ENCODE data around the gene CDH13.

Gene CDH13

GRCh38 chr16:82694239-82694874 is 67.6 kb downstream of the CDH13 start:
- no peak for DNase-seq (ENCODE audit: low read depth in 3 of 3)

GRCh38 chr16:82695806-82696205 is 69.0 kb downstream of the CDH13 start:
- DNase-seq (ENCODE audit: low read depth in 3 of 3): no peak

DNA sequence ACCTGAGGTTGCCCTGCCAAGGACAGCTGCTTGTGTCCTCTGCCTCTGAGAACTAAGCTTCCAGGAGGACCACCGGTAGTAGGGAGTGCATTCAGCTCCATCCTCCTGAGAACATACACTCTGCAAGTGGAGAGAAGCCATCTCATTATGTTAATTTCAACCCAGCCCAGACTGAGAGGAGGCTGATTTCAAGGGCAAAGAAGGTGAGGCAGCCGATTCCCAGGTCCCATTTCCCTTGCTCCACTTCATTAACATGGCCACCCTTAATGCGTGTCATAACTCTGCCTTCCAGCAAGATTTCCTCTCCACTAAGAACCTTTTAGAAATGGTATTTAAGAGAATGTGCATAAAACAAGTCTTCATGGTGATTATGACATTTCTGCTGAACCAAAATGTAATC is 72.5 kb downstream of the CDH13 start:
- no peak for DNase-seq (ENCODE audit: low read depth in 3 of 3)

DNA sequence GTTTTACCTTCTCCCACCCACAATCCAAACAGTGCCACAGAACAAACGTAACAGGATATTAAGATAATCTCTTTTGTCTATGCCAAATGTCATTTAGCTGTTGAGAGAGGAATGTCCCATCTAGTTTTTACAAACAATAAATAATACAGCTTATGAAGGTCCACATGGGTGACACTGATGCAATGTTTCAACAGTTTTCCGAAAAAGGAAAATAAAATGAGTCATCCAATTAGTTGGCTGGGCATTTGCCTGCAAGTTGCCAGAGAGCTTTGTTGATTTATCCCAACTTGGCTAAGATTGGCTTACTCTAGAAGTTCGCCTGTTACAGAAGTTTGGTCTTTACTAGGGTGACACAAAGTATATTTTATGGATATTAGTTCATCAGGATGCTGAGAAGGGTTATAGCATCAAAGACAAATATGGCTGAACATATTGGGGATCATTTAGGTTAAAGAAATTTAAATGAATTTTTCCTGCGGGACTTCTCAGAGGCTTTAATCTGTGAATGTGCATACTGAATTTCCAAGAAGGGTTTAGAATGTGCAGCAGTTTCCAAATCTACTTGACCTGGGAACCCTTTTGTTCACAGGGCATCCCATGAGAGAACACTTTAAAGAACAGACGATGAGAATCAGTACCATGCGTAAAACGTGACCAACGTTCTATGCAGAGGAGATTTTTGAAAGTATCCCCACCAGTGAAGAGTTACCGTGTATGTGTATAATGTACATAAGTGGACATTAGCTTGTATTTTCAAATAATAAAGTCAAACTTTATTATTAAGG is 73.1 kb downstream of the CDH13 start:
- no peak for DNase-seq (ENCODE audit: low read depth in 3 of 3)

- DNase-seq (ENCODE audit: low read depth in 3 of 3): no peak
Measured at GRCh38 chr16:82700541-82701235, 73.9 kb downstream of the CDH13 start.

- DNase-seq (ENCODE audit: low read depth in 3 of 3): no peak
Measured at GRCh38 chr16:82701442-82701955, 74.7 kb downstream of the CDH13 start.

GRCh38 chr16:82703161-82703560 is 76.4 kb downstream of the CDH13 start:
- no peak for DNase-seq (ENCODE audit: low read depth in 3 of 3)

- DNase-seq (ENCODE audit: low read depth in 3 of 3): no peak
Measured at GRCh38 chr16:82703871-82704768, 77.4 kb downstream of the CDH13 start.

GRCh38 chr16:82709987-82710386 is 83.2 kb downstream of the CDH13 start:
- DNase-seq (ENCODE audit: low read depth in 3 of 3): no peak

DNA sequence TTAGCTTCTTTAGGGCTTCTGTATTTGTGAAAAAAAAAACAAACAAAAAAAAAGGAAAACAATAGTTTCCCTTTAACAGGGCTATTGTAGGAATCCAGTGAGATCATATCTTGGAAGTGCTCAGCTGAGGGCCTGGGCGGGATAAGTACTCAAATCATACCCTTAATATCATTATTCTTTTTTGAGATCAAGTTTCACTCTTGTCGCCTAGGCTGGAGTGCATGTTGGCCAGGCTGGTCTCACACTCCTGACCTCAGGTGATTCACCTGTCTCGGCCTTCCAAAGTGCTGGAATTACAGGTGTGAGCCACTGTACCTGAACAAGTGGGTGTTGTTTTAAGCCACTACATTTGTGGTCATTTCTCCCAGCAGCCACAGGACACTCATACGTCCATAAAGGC is 87.0 kb downstream of the CDH13 start:
- DNase-seq (ENCODE audit: low read depth in 3 of 3): no peak

DNA sequence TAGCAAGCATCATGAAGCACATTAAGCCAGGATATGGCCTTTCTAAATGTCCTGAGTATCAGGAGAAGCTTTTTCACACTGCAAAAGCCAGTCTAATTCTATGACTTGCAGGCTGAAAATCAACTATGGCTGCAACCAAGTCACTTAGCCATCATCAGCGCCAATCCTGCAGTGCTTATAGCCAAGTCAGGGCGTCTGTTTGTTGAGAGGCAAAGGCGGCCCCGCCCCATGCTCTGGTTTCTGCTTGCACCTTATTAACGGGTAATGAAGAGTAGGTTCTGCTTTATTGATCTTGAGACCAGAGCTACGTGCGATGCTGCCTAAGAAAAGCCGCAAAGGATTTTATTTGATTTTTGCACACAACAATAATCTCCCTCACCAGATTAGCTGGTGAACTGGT is 88.4 kb downstream of the CDH13 start:
- no peak for DNase-seq (ENCODE audit: low read depth in 3 of 3)

- no peak for DNase-seq (ENCODE audit: low read depth in 3 of 3)
Measured at GRCh38 chr16:82715833-82716232, 89.1 kb downstream of the CDH13 start.

DNA sequence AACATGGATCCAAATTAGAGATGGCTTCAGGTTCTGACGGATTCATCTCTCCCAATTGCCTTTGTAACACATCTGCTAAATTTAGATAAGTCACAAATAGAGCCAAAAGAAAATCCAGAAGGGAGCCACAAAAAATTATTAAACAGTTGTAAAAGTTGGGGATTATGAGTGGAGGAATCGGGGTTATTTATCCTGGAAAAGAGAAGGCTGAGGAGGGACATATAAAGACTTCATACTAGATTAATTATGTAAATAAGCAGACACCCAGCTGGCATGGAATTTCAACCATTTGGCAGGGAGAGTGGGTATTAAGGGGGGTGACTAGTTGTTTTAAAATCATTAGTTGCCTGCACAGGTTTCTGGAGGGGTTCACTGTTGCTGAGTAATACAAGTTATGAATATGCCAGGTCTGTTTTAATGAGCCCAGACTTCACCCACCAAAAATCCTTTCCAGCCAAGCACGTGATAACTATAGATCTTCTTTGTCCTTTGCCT is 89.6 kb downstream of the CDH13 start:
- DNase-seq (ENCODE audit: low read depth in 3 of 3): no peak

GRCh38 chr16:82720414-82720813 is 93.6 kb downstream of the CDH13 start:
- DNase-seq (ENCODE audit: low read depth in 3 of 3): no peak

DNA sequence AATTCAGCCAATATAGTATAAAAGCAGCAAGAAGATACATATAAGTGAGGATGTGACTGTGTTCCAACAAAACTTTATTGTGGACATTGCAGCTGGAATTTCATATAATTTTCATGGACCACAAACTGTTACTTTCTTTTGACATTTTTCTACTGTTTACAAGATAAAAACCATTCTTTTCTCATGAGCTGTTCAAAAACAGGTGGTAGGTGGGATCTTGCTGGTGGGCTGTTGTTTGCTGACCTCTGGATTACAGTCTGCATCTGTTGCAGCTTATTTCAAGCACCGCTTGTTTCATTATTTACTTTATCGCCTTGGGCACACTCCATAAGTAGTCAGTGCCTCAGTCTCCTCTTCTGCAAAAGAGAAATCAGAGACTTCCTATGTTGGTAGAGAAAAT is 99.5 kb downstream of the CDH13 start:
- no peak for DNase-seq (ENCODE audit: low read depth in 3 of 3)

DNA sequence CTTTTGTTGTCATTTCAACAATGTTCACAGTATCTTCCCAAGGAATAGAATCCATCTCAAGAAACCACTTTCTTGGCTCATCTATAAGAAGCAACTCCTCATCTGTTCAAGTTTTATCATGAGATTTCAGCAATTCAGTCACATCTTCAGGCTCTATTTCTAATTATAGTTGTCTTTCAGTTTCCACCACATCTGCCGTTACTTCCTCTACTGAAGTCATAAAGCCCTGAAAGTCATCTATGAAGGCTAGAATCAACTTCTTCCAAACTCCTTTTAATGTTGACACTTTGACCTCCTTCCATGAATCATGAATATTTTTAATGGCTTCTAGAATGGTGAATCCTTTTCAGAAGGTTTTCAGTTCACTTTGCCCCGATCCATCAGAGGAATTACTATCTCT is 102.1 kb downstream of the CDH13 start:
- no peak for DNase-seq (ENCODE audit: low read depth in 3 of 3)

DNA sequence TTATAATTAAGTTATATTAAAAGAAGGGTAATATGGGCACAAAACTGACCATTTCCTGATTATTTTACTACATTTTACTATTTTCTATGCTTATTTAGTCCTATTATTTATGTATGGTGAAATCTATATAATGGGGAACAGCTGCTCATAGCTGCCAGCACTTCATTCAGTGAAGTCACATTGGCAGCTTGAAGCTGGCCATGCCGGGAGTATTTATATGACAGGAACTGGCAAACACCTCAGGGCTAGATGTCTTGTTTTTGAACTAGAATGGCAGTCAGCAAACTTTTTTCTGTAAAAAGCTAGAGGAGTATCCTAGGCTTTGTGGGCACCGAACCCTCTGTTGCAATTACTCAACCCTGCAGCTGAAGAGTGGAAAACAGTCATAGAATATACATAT is 104.1 kb downstream of the CDH13 start:
- DNase-seq (ENCODE audit: low read depth in 3 of 3): no peak

DNA sequence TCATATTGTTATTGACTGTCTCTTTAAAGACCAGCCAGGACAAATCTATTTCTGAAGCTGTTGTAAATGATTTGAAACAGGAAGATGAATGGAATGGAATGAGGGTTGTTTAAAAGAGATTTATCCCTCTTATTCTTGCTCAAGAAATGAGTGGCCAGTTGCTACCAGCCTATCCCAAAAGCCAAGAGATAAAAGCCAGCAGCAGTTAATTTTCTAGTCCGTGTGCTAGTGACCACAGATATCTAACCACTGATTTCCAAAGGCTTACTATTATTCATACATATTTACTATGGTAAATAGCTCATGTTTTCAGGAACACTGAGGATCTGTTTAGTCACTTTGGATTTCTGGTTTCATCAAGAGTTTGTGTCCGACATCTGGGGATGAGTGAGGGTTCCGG is 105.7 kb downstream of the CDH13 start:
- no peak for DNase-seq (ENCODE audit: low read depth in 3 of 3)

DNA sequence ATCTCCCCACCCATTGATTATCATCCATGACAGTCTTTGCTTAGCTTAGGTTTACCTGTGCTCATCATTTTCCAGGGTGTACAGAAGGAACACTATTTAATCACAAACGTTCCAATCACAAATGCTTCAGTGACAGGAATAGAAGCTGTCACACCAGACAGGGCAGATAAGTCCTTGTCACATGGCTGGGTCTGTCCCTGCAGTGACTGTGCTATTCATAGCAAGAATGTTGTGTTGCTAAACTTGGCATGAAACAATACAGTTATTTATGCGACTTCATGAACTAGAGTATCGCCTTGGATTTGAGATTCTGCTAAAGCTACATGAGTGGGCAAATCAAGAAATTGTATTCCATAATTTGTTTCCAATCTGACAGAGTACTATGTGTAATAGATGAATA is 108.4 kb downstream of the CDH13 start:
- no peak for DNase-seq (ENCODE audit: low read depth in 3 of 3)

- no peak for DNase-seq (ENCODE audit: low read depth in 3 of 3)
Measured at GRCh38 chr16:82735673-82736091, 108.9 kb downstream of the CDH13 start.

- no peak for DNase-seq (ENCODE audit: low read depth in 3 of 3)
Measured at GRCh38 chr16:82736224-82736623, 109.5 kb downstream of the CDH13 start.

GRCh38 chr16:82738699-82739098 is 111.9 kb downstream of the CDH13 start:
- no peak for DNase-seq (ENCODE audit: low read depth in 3 of 3)

Measured in stimulated activated CD4-positive, alpha-beta T cell treated with anti-CD3 and anti-CD28 coated beads, TNF-alpha, amount 100 ng/mL, for 24 hours (primary cell).